Fibroblast of the aortic adventitia (primary cell): ENCODE measurements around the gene FNDC1. TPM values are rescaled to one million over a fixed set of nuclear protein-coding genes. Genes with fewer than 3 reads are reported as not detected.

Experiments
- DNase-seq: peaks from one replicate; pipeline ENCODE4 v3.0.0-alpha.2; 2010; ENCODE audit warnings: low read depth
- H3K4me3 ChIP-seq: 2 replicates; pipeline ENCODE4 v1.5.1; 2011; ENCODE audit warnings: low read depth, mild to moderate bottlenecking, control low read depth, low read length, moderate library complexity
- CTCF ChIP-seq: IDR thresholded peaks from 2 replicates; pipeline ENCODE4 v1.5.1; 2011; ENCODE audit warnings: mild to moderate bottlenecking, low read length, control low read depth, inconsistent platforms; ENCODE audit not compliant: insufficient read depth
- total RNA-seq: library from RNA; depleted of rRNA; stranded (reverse); fragments of >200 nt; gene quantifications from 2 replicates; pipeline ENCODE4 v1.2.3, GENCODE V29; 2012; ENCODE audit warnings: low replicate concordance

FNDC1 gene
- total RNA-seq, 1 donor = 1.6 TPM

GRCh38 chr6:159255434-159255951 lies 86.3 kb downstream of the FNDC1 start:
- TF ChIP-seq CTCF = no peak
- no peak for DNase-seq
- H3K4me3 ChIP-seq = no peak overlapping the region

- no peak for TF ChIP-seq CTCF
- DNase-seq = no peak
- no peak overlapping the region for H3K4me3 ChIP-seq
Observed at GRCh38 chr6:159256128-159256527, 86.9 kb downstream of the FNDC1 start.

- no peak for TF ChIP-seq CTCF
- peak; percentile 27 for DNase-seq
- H3K4me3 ChIP-seq = no peak overlapping the region
Observed at GRCh38 chr6:159257846-159258245, 88.6 kb downstream of the FNDC1 start.

- no peak for TF ChIP-seq CTCF
- no peak for DNase-seq
- no peak overlapping the region for H3K4me3 ChIP-seq
Observed at GRCh38 chr6:159259441-159260125, 90.4 kb downstream of the FNDC1 start.

GRCh38 chr6:159260208-159260607 lies 91.0 kb downstream of the FNDC1 start:
- no peak overlapping the region for H3K4me3 ChIP-seq
- no peak for TF ChIP-seq CTCF
- DNase-seq = no peak

- H3K4me3 ChIP-seq = no peak overlapping the region
- TF ChIP-seq CTCF = no peak
- DNase-seq = no peak
Observed at GRCh38 chr6:159261995-159262394, 92.8 kb downstream of the FNDC1 start.

- no peak overlapping the region for H3K4me3 ChIP-seq
- no peak for DNase-seq
- TF ChIP-seq CTCF = no peak
Observed at GRCh38 chr6:159262586-159262985, 93.4 kb downstream of the FNDC1 start.
